Epithelial cell of esophagus (primary cell): Measurements from ENCODE around the gene MUC5AC.
"Not testable (repeated sequence)": the region's sequence is repeated elsewhere in the genome, so short reads cannot be mapped to it uniquely, and the experiment has no call there.

ENCODE experiments used
- DNase-seq: peaks from one replicate; pipeline ENCODE4 v3.0.0; 2010; ENCODE audit warnings: low read depth
- H3K4me3 ChIP-seq: 2 replicates; pipeline ENCODE4 v1.5.1; 2011; ENCODE audit warnings: mild to moderate bottlenecking, low read length, control low read depth
- CTCF ChIP-seq: IDR thresholded peaks from 2 replicates; pipeline ENCODE4 v1.5.1; 2011; ENCODE audit warnings: low read depth, mild to moderate bottlenecking, low read length, control low read depth, inconsistent platforms; ENCODE audit not compliant: insufficient read depth; ENCODE audit errors: missing control alignments

MUC5AC gene

GRCh38 chr11:1155274-1155693 lies 2.5 kb upstream of the MUC5AC start:
- no peak overlapping the region for H3K4me3 ChIP-seq
- TF ChIP-seq CTCF: no peak
- peak; percentile 4 for DNase-seq

- no peak for DNase-seq
- H3K4me3 ChIP-seq: no peak overlapping the region
- TF ChIP-seq CTCF: no peak
Observed at GRCh38 chr11:1156506-1157340, 1.0 kb upstream of the MUC5AC start.

- no peak for TF ChIP-seq CTCF
- H3K4me3 ChIP-seq: no peak overlapping the region
- no peak for DNase-seq
Observed at GRCh38 chr11:1157341-1157644, 460 bp upstream of the MUC5AC start.

- no peak for TF ChIP-seq CTCF
- H3K4me3 ChIP-seq: no peak overlapping the region
- DNase-seq: no peak
Observed at GRCh38 chr11:1158681-1159487, 1.1 kb downstream of the MUC5AC start.

- not testable (repeated sequence) for H3K4me3 ChIP-seq, DNase-seq
Observed at GRCh38 chr11:1159488-1160220, 1.9 kb downstream of the MUC5AC start.

- TF ChIP-seq CTCF: no peak
Observed at GRCh38 chr11:1160231-1161101, 2.7 kb downstream of the MUC5AC start.

More at GRCh38 chr11:1160231-1161101, 2.7 kb downstream of the MUC5AC start:
- H3K4me3 ChIP-seq: no peak overlapping the region
- no peak for DNase-seq
